CD4-positive, alpha-beta T cell treated with Interleukin-15 for 1 hour (primary cell): Measurements from ENCODE around the gene EDN3.

Experiments used
- DNase-seq: peaks from one replicate; pipeline ENCODE4 v3.0.0-alpha.2; 2020

The EDN3 gene

GRCh38 chr20:59308493-59309201, 8.2 kb downstream of the EDN3 start:
- DNase-seq: no peak

- no peak for DNase-seq
Observed at GRCh38 chr20:59309218-59309617, 8.8 kb downstream of the EDN3 start.

- no peak for DNase-seq
Observed at GRCh38 chr20:59314997-59315396, 14.6 kb downstream of the EDN3 start.

DNA sequence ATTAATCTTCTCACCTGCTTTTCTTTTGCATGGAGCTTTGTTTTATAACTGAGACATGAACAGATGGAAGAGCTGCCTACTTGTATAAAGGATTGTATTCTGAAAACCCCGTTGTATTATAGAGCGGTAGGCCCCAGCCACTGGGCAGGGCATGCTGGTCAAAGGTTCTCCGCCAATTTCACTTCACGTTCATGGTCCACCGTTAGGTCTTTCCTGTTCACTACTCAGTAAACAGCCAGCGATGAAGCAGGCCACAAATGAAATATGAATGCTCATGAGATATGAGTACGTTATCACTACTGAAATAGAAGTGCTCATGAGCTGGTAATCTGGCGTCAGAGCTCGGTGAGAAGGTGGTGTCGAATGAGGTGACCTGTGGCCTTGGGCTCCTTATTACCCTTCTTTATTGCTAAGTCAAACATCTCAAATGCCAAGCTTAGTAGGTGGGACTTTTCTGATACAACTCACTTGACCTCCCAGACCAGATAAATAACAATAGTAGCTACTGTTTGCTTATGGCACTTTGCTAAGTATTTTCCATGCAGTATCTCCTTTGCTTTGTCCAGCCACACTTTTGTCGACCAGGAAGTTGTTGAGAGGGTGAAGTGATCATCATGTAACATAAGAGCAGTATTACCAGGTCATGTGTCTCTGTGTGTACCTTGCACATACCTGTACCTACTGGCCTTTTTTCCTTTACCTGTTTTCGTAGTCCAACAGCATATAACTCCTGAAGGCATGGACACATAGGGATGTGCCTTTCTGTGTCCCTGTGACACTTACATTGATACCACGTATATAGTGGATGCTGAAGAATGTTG, 16.7 kb downstream of the EDN3 start:
- DNase-seq: no peak

- no peak for DNase-seq
Observed at GRCh38 chr20:59318201-59318790, 17.9 kb downstream of the EDN3 start.

DNA sequence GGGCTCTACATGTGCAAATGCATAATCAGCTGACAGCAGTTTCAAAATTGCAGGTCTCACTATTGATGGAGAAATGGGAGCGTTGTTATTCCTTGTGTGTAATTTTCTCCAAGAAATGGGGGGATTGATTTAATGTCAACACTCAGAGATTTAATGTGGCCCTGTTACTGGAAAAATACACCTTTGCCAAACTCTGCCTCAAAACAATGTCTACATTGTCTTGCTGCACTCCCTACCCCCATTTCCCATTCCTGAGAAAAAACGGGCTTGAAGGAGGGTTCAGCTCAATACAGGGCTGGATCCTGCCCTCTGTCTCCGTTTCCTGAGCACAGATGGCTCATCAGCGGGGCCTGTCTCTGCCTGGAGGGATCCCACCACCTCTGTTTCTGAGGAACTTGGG, 18.4 kb downstream of the EDN3 start:
- DNase-seq: no peak

DNA sequence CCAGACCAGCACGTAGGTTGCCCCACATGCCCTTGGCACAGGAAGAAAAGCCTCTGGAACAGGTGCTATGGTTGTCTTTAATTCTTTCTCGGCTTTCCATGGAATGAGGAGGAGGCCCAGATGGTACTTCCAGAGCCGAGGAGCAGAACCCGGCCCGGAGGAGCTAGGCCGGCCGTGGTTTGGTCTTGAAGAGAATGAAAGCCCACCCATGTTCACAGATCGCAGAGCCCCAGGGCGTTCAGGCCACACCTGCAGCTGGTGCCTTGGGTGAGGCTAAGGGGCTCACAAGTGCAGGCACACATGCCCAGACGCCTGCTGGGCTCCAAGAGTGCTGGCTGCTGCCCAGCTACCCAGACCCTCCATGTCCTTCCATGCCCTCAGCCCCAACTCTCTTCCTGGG, 20.0 kb downstream of the EDN3 start:
- no peak for DNase-seq

- no peak for DNase-seq
Observed at GRCh38 chr20:59320854-59321647, 20.6 kb downstream of the EDN3 start.

GRCh38 chr20:59322081-59322480, 21.7 kb downstream of the EDN3 start:
- no peak for DNase-seq

DNA sequence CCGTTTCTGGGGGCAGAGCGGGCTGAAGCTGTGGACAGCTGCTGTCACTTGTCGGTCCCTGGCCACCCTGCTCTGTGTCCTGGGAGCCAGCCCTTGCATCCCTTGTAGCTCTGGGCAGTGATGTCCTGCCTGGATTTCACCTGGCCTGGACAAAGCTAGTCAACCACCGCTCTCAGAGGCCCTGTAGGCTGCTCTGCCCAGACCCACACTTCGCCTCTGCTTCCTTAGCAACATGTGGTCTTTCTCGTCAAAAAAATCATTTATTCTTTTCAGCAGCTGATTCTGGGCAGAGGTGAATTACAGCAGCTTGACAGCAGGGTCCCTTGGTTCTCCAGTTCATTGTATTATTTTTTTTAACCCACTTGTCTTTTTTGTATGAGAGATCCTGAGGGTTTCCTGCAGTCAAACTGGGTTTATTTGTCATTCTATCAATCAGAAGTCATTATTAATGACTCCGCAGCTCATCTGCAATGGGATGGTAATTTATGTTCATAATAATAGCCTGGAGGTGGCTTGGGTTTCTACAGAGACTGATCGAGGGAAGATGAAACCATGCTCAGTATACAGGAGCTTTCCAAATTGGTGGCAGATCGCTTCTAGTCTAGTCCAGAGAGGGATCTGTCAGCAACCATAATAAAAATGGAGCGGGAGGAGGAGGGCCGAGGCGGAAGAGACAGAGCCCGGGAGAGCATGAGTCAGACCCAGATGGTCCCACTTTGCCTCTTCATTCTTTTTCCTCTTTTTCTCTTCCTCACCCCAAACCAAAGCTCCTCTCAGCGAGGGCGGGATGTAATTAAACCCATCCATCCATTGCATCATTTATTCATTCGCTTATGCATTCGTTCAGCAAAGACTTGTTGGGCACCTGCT, 22.4 kb downstream of the EDN3 start:
- no peak for DNase-seq

DNA sequence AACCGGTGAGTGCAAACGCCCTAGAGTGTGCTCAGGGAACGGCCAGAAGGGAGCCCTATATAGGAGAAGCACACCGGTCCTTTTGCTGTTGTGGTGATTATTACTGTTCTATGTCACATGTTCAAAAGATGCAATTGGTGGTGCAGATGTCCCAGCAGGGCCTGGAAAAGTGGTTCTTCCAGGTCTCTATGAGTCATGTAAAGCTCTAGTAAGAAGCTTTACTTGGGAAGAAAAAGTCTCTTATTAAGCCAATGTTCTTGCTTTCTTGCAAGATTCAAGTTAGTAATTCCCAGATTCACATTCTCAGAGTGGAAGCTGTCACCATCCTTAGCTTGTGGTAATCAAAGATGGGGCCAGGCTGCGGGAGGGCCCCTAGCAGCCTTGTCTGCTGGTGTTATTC, 23.3 kb downstream of the EDN3 start:
- DNase-seq: no peak

- no peak for DNase-seq
Observed at GRCh38 chr20:59324521-59325141, 24.2 kb downstream of the EDN3 start.

DNA sequence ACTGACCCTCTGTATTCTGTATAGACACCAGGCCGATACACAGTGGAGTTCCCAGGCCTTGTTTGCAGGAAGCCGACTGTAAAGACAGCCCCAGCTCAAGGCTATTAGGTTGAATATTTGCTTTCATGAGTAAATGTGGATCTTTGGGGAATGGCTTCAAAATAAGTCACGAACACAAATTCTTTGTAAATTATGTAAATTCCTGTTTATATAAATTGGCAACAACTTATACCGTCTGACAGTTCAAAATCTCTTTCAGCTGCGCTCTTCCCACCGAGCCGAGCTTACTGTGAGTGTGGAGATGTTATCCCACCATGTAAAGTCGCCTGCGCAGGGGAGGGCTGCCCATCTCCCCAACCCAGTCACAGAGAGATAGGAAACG, 24.7 kb downstream of the EDN3 start:
- DNase-seq: no peak

DNA sequence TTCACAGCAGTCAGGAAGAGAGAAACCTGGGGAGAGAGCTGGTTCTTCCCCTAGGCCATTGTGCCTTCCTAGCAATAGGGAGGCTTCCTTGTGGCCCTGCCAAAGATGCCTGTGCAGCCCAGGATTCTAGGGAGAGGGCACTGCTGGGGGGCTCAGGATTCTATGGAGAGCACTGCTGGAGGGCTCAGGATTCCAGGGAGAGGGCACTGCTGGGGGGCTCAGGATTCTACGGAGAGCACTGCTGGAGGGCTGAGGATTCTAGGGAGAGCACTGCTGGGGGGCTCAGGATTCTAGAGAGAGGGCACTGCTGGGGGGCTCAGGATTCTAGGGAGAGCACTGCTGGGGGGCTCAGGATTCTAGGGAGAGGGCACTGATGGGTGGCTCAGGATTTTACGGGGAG, 25.8 kb downstream of the EDN3 start:
- DNase-seq: no peak

GRCh38 chr20:59328071-59328470, 27.7 kb downstream of the EDN3 start:
- no peak for DNase-seq

GRCh38 chr20:59331721-59332329, 31.4 kb downstream of the EDN3 start:
- DNase-seq: no peak

DNA sequence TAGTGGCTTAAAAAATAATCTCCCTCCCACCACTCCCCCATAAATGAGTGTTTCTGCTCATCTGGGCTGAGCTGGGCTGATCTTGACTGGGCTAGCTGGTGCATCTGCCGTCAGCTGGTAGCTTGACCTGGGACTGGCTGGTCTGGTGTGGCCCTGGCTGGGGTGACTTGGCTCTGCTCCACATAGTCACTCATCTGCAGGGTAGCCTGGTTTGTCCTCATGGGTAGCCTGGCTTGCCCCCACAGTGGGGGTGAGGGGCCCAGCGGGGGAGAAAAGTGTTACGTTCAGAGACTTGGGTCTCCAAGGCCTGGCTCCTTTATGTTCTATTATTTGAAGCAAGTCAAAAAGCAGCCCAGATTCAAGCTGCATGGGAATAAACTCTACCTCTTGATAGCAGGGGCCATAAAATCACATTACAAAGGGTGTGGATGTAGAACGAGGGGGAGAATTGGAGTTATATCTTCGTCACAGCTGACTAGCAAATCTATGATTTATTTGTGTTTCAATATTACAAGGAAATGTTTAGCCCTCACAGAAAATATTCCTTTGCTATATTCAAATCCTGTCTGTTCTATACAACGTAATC, 32.9 kb downstream of the EDN3 start:
- no peak for DNase-seq

DNA sequence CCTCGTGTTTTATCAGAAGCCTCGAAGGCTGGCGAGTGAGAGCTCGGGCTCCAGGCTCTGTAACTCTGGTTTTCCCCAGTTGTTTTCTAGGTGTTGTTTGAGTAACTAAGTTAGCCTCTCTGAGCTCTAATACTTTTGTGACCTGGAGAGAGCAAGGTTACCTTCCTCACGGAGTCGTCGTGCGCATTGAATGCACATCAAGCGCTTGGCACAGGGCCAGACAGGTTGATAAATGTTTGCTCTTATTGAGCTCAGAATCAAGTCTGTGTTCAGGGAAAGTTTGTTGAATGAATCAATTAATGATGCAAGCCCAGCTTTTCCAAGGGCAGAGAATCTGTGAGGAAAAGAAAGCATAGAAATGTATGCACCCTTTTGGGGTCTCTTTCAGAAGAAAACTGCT, 33.5 kb downstream of the EDN3 start:
- DNase-seq: no peak

DNA sequence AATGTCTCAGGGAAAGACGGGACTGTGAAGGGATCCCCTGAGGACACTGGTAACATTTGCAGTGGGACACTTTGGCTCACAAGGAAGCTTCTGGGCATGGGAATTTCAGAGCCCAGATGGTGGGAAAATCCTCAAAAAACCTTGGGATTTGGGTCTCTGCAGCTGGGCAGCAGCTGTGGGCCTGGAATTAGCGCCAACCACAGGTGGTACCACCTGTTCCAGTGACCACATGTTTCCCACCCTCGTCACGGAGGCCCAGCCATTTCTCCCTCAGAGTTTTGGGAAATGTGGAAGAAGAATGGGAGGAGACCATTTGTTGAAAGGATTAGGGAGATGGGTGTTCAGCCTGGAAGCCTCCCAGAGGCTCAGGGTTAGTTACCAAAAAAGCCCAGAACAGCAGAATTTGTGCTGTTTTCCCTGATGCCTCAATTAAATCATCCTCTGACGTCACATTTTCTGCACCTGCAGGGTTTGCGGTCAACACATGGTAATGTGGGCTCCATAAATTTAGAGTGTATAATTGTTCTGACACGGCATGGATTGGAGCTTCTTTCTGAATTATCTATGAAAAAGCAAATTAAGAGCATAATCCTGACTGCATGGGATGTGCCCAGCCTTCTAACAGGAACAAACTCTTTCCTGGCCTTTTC, 34.4 kb downstream of the EDN3 start:
- DNase-seq: no peak

GRCh38 chr20:59335377-59335776, 35.0 kb downstream of the EDN3 start:
- no peak for DNase-seq
